Vagina (tissue), 2 donors: Measurements from ENCODE around the gene IZUMO4. TPM values are rescaled to one million over a fixed set of nuclear protein-coding genes. Genes with fewer than 3 reads are reported as not detected.

Source experiments
- DNase-seq, 2 donors: peaks; one replicate each; pipeline ENCODE4 v3.0.0-alpha.2; 2017; ENCODE audit errors: extremely low spot score in 2 of 2
- H3K27ac ChIP-seq: fragments of 200-600 bp; sonication (generic); one replicate; pipeline ENCODE4 v1.5.1; 2019
- H3K27me3 ChIP-seq: fragments of 200-600 bp; sonication (generic); one replicate; pipeline ENCODE4 v1.5.1; 2019
- H3K36me3 ChIP-seq, 2 donors: fragments of 200-600 bp; sonication (generic); one replicate each; pipeline ENCODE4 v1.5.1; 2017 to 2019
- H3K4me1 ChIP-seq: fragments of 200-600 bp; sonication (generic); one replicate; pipeline ENCODE4 v1.5.1; 2019
- H3K4me3 ChIP-seq, 2 donors: fragments of 200-600 bp; sonication (generic); 1 replicate in 1 of 2; 2 replicates in 1 of 2; pipeline ENCODE4 v1.5.1; 2016 to 2019
- H3K9me3 ChIP-seq: fragments of 200-600 bp; sonication (generic); one replicate; pipeline ENCODE4 v1.5.1; 2019
- POLR2A ChIP-seq, 2 donors: fragments of 450-650 bp; IDR thresholded peaks; one replicate each; pipeline ENCODE4 v1.6.1; 2017; ENCODE audit warnings: antibody characterized with exemption in 2 of 2, mild to moderate bottlenecking in 2 of 2, moderate library complexity in 2 of 2
- POLR2AphosphoS5 ChIP-seq, 2 donors: sonication (generic); formaldehyde crosslinking; IDR thresholded peaks; one replicate each; pipeline ENCODE4 v1.9.0; 2017; ENCODE audit warnings: antibody characterized with exemption in 2 of 2, mild to moderate bottlenecking in 2 of 2, low read depth in 1 of 2; ENCODE audit not compliant: insufficient read depth in 1 of 2
- intact Hi-C: fragments of 100-400 bp; cut with DNase I; formaldehyde crosslinking; loops from one replicate; pipeline ENCODE4 v1.15.1; 2023
- total RNA-seq: library from RNA; depleted of rRNA; stranded (reverse); fragments of >200 nt; gene quantifications from one replicate; pipeline ENCODE4 v1.2.3, GENCODE V29; 2016
- TF ChIP-seq, protein P1 (sequence below), 3 experiments: fragments of 450-650 bp in 2 of 3; fragments of 200-600 bp in 1 of 3; sonication (generic) in 1 of 3; IDR thresholded peaks; one replicate each; pipeline ENCODE4 v1.5.1; 2017 to 2019; ENCODE audit warnings: antibody characterized with exemption in 3 of 3, mild to moderate bottlenecking in 2 of 3, moderate library complexity in 2 of 3

The IZUMO4 gene
- total RNA-seq, 1 donor from 2014 or later = 7.9 TPM

DNA sequence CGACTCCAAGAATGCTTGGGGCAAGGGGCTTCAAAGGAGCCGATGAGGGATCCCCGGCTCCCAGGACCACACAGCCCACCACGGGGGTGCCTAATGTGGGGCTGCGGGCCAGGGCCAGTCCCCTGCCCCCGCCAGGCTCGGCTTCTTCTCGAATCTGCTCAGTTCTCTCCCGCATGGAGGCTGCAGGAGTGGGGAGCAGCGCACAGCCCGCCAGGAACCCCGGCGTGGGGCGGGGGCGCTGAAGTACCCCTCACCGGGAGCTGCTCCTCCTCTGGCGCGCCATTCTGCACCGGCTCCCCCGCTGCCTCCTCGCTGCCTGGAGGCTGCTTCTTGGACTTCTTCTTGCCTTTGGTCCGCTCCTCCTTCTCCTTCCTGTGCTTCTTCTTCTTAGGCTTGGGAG is 14.7 kb downstream of the IZUMO4 start:
- H3K4me3 ChIP-seq = no peak overlapping the region
- H3K4me1 ChIP-seq = no peaks in the 10 kb centered on the region
- no peaks in the 10 kb centered on the region for H3K27me3 ChIP-seq
- intact Hi-C loops = no loop called here
- H3K27ac ChIP-seq = no peak overlapping the region
- no peaks in the 10 kb centered on the region for H3K9me3 ChIP-seq
- DNase-seq = no peak
- TF ChIP-seq POLR2AphosphoS5 (IDR thresholded peaks at IDR 0.05; ENCODE audit: insufficient read depth in 1 of 2, low read depth in 1 of 2) (no peak), POLR2A (IDR thresholded peaks at IDR 0.05) (no peak)
- TF ChIP-seq, protein P1, sequence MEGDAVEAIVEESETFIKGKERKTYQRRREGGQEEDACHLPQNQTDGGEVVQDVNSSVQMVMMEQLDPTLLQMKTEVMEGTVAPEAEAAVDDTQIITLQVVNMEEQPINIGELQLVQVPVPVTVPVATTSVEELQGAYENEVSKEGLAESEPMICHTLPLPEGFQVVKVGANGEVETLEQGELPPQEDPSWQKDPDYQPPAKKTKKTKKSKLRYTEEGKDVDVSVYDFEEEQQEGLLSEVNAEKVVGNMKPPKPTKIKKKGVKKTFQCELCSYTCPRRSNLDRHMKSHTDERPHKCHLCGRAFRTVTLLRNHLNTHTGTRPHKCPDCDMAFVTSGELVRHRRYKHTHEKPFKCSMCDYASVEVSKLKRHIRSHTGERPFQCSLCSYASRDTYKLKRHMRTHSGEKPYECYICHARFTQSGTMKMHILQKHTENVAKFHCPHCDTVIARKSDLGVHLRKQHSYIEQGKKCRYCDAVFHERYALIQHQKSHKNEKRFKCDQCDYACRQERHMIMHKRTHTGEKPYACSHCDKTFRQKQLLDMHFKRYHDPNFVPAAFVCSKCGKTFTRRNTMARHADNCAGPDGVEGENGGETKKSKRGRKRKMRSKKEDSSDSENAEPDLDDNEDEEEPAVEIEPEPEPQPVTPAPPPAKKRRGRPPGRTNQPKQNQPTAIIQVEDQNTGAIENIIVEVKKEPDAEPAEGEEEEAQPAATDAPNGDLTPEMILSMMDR (IDR thresholded peaks at IDR 0.05) = no peak
- peaks cover 5 to 84% of the 10 kb centered on the region in 2 donors for H3K36me3 ChIP-seq

DNA sequence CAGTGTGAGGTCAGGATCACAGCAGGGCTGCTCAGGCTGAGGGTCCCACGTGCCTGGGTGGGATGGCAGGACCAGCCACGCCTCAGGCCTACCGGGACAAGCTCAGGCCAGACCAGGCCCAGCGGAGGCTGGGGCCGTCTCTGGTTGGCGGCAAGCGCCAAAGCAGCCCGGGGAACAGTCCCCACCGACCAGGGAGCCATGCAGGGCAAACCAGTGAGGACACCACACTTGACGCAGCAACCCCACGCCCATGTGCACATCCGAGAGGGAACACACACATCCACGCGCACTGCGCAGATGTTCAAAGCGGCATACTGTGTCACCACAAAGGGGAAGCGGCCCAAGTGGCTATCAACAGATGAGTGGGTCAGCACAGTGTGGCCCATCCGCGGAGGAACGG is 15.2 kb downstream of the IZUMO4 start:
- no peak overlapping the region for H3K27ac ChIP-seq
- peaks cover 5 to 89% of the 10 kb centered on the region in 2 donors for H3K36me3 ChIP-seq
- DNase-seq = no peak
- no peaks in the 10 kb centered on the region for H3K27me3 ChIP-seq
- H3K4me3 ChIP-seq = no peak overlapping the region
- TF ChIP-seq POLR2AphosphoS5 (IDR thresholded peaks at IDR 0.05; ENCODE audit: insufficient read depth in 1 of 2, low read depth in 1 of 2) (no peak), POLR2A (IDR thresholded peaks at IDR 0.05) (no peak)
- TF ChIP-seq, protein P1 (IDR thresholded peaks at IDR 0.05) = no peak
- no peaks in the 10 kb centered on the region for H3K9me3 ChIP-seq
- intact Hi-C loops = no loop called here
- no peaks in the 10 kb centered on the region for H3K4me1 ChIP-seq

DNA sequence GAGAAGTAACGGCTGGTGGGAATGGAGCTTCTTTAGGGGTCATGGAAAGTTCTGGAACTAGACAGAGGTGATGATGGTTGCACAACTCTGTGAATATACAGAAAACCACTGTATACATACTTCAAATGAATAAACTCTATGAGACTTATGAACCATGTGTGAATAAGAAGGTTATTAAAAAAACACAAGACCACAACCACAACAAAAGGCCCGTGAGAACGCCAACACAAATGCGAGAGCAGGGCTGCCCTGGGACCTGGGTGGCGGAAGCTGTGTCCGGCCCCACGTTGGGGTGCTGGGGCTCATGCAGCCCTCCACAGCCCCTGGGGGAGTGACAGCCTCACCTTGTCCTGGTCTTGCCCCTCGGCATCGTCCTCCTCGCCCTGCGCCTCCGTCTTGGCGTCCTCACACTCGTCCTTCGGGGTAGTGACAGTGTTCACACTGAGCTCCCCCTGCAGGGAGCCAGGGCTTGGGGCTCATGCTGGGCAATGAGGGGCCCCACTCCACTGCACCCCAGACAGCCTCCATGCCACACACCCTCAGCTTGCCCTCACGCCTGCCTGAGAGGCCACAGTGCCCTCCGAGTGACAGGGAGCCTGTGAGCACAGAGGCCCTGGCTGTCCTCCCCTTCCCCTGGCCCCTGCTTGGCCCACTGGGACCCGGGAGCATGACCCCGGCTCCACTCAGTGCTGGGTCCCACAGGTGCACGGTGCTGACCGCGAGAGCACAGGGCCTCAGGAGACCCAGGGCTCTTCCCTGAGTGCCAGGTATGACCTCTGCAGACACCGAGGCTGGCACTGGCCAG is 16.0 kb downstream of the IZUMO4 start:
- intact Hi-C loops = no loop called here
- no peak for DNase-seq
- H3K27ac ChIP-seq = no peak overlapping the region
- H3K4me3 ChIP-seq = no peak overlapping the region
- H3K9me3 ChIP-seq = no peaks in the 10 kb centered on the region
- H3K36me3 ChIP-seq = peaks cover 5 to 97% of the 10 kb centered on the region in 2 donors
- TF ChIP-seq, protein P1 (IDR thresholded peaks at IDR 0.05) = no peak
- no peak for TF ChIP-seq POLR2AphosphoS5 (IDR thresholded peaks at IDR 0.05; ENCODE audit: insufficient read depth in 1 of 2, low read depth in 1 of 2)
- TF ChIP-seq POLR2A (IDR thresholded peaks at IDR 0.05) = no peak
- no peaks in the 10 kb centered on the region for H3K27me3 ChIP-seq
- H3K4me1 ChIP-seq = no peaks in the 10 kb centered on the region

DNA sequence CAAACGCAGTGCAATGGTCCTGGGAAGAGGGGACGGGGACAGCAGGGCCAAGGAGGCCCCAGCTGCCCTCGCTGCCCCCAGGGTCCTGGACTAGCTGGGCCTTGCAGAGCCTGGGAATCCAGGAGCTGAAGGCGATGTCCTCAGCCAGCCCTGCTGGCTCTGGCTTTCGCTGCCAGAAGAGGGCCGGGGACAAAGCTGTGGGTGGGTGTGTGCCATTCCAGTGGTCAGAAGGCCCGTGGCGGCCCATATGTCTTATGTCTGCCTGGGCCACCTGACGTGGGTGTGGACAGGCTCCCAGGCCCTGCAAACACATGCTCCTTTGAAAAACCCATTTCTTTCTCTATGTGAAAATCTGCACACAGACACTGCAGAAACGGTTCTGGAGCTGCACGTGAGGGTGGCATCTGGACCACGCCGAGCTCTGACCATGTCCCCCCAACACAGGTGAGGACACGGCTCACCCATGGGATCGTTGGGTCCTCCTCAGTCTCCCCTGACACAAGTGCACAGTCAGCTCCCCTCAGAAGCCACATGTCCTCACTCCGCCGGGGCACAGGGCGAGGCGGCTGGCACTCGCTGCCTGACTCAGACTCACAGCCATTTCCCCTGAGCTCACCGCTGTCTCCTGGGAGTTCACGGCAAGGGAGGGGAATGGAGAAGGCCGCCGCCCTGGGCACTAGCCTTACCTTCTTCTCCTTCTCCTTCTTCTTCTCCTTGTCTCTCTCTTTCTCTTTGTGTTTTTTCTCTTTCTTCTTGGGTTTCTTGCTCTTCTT is 16.9 kb downstream of the IZUMO4 start:
- H3K36me3 ChIP-seq = peaks cover 5 to 100% of the 10 kb centered on the region in 2 donors
- TF ChIP-seq, protein P1 (IDR thresholded peaks at IDR 0.05) = no peak
- TF ChIP-seq POLR2A (IDR thresholded peaks at IDR 0.05) = no peak
- TF ChIP-seq POLR2AphosphoS5 (IDR thresholded peaks at IDR 0.05; ENCODE audit: insufficient read depth in 1 of 2, low read depth in 1 of 2) = no peak
- no peak overlapping the region for H3K4me3 ChIP-seq
- no peak for DNase-seq
- no peaks in the 10 kb centered on the region for H3K9me3 ChIP-seq
- intact Hi-C loops = no loop called here
- no peaks in the 10 kb centered on the region for H3K27me3 ChIP-seq
- no peak overlapping the region for H3K27ac ChIP-seq
- H3K4me1 ChIP-seq = no peaks in the 10 kb centered on the region
